ENCODE measurements around the gene RAB39B.

DNA sequence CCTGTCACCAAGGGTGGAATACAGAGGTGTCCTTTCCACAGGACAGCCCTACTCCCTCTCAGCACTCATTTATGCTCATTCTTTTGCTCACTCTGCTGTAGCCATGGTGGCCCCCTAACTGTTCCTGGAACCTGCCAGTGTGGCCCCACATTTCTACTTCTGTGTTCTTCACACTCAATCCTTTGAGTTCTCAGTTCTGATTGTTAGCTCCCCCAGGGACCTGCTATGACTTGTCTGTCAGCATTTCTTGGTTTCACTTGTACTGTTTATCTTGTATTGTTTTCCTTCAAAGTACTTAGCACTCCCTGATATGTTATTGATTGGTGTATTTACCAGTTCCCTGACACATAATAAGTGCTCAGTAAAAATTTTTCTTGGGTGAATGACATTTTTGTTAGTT, 33.1 kb downstream of the RAB39B start:
- no peak for TF ChIP-seq CTCF (IDR thresholded peaks at IDR 0.05)
- TF ChIP-seq POLR2AphosphoS5 (IDR thresholded peaks at IDR 0.05) = no peak
- no peak for TF ChIP-seq POLR2A (IDR thresholded peaks at IDR 0.05)
